A673 (cell line): Measurements from ENCODE around the gene KCNMA1.

Experiments
- EZH2 ChIP-seq: fragments of 200-600 bp; sonication (generic); IDR thresholded peaks from 2 replicates; pipeline ENCODE4 v1.6.1; 2017; ENCODE audit warnings: borderline replicate concordance, low read depth, mild to moderate bottlenecking, mixed read lengths, antibody characterized with exemption, low read length; ENCODE audit not compliant: poor library complexity, severe bottlenecking
- TF ChIP-seq, protein P1 (sequence below): fragments of 300-800, 200-600 bp; sonication (generic); conservative IDR thresholded peaks from 2 replicates; pipeline ENCODE4 v1.5.1; 2017; ENCODE audit warnings: low read depth, mild to moderate bottlenecking, antibody characterized with exemption, low read length, moderate library complexity, mixed read lengths

DNA sequence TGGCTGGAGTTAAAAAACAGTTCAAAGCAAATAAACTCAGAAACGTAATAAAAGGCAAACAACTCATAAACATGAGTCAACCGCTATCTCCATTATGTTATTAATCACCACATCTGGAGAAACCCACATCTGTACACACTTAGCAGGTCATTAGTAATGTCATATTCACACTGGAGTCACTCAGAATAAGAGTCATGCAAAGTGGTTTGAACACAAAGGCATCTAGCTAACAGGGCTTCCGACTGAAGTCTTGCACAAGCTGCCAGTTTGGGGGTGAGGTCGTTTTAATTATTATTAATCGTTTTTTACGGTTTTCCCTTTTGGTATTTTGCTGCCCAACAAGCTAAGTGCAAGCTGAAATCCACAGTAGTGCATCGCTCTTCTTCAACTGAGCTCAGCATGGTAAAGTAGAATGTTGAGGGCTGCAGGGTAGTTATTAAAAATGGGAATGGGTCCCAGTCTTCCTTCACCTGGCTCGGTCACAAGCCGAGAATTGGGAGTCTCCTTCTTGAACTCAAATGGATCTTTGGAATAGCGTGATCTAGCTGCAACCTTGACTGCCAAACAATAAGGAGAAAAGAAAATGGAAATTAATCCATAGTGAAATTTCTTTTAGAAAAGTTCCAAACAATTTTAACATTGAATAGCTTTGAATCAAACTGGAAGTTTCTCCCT, 663.5 kb downstream of the KCNMA1 start:
- TF ChIP-seq, protein P1, sequence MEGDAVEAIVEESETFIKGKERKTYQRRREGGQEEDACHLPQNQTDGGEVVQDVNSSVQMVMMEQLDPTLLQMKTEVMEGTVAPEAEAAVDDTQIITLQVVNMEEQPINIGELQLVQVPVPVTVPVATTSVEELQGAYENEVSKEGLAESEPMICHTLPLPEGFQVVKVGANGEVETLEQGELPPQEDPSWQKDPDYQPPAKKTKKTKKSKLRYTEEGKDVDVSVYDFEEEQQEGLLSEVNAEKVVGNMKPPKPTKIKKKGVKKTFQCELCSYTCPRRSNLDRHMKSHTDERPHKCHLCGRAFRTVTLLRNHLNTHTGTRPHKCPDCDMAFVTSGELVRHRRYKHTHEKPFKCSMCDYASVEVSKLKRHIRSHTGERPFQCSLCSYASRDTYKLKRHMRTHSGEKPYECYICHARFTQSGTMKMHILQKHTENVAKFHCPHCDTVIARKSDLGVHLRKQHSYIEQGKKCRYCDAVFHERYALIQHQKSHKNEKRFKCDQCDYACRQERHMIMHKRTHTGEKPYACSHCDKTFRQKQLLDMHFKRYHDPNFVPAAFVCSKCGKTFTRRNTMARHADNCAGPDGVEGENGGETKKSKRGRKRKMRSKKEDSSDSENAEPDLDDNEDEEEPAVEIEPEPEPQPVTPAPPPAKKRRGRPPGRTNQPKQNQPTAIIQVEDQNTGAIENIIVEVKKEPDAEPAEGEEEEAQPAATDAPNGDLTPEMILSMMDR: no peak
- no peak for TF ChIP-seq EZH2
